Measurements from ENCODE around the gene ELF3. TPM values are rescaled to one million over a fixed set of nuclear protein-coding genes. Genes with fewer than 3 reads are reported as not detected.

ELF3 gene
- total and polyA plus RNA-seq, 2 of the 13 experiments (the other 11 are each of a cell fraction or from before 2014, with no cell fraction given): 11.5 to 55.1 TPM

DNA sequence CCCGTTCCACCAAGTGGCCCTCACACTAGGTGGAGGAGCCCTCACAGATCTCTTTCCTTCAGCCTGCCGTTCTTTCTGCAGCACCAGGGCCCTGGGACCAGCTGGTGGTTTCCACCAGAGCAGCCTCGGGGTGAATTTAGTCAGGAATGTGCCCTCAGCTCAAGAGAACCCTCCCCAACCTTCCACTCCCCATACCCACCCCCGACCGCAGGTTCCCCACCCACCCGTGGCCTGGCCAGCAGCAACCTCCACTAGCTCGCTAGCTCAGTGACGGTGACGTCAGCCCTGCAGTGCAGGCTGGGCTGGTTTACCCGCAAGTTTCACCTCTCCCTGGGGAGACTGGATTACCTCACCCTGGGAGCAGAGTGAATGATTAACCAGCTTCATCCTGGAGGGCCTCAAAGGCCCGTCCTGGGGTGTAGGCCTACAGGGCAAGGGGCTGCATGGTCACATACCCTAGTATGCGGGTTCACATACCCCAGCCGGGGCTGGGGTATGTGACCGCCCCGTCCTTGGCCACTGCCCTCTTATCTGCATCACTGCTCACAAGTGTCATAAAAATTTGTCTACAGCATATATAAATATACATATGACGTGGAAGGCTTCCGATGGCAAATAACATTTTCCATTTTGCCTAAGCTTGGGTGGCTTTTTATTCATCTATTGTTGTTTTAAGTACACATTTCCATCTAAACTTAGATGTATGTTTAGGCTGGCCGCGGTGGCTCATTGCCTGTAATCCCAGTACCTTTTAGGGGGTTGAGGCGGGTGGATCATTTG is 24.5 kb downstream of the ELF3 start (continued):
- TF ChIP-seq ZNF710 (CRISPR knock-in tag; IDR thresholded peaks at IDR 0.05; ENCODE audit: borderline replicate concordance) (0 out of 2 replicates have a peak, but pooled peaks have one; percentile 27), POLR2A (IDR thresholded peaks at IDR 0.05; ENCODE audit: insufficient read depth in 1 of 2, low read depth in 2 of 2, low read length in 2 of 2) (peak; percentile 39 to 58; a peak in 3 of 4 replicates), PREB (CRISPR knock-in tag; IDR thresholded peaks at IDR 0.05) (no peak), MXD3 (CRISPR knock-in tag; IDR thresholded peaks at IDR 0.05) (0 out of 2 replicates have a peak, but pooled peaks have one; percentile 13), FOXK1 (CRISPR knock-in tag; IDR thresholded peaks at IDR 0.05; ENCODE audit: borderline replicate concordance, low read depth) (no peak), FOSL1 (CRISPR knock-in tag; IDR thresholded peaks at IDR 0.05; ENCODE audit: borderline replicate concordance) (no peak), NR3C1 (CRISPR knock-in tag; IDR thresholded peaks at IDR 0.05) (no peak), ZNF891 (CRISPR knock-in tag; IDR thresholded peaks at IDR 0.05) (no peak), GTF2F1 (IDR thresholded peaks at IDR 0.05; ENCODE audit: low read length) (no peak), SALL1 (CRISPR knock-in tag; IDR thresholded peaks at IDR 0.05) (peak; percentile 70), SRF (IDR thresholded peaks at IDR 0.05; ENCODE audit: low read depth, low read length) (no peak), YEATS4 (CRISPR knock-in tag; IDR thresholded peaks at IDR 0.05; ENCODE audit: borderline replicate concordance) (peak; percentile 42; the same call in 1 of the 2 replicates), ZNF773 (CRISPR knock-in tag; IDR thresholded peaks at IDR 0.05; ENCODE audit: borderline replicate concordance) (no peak), BRCA1 (CRISPR knock-in tag; IDR thresholded peaks at IDR 0.05) (0 out of 2 replicates have a peak, but pooled peaks have one; percentile 37), ZNF598 (CRISPR knock-in tag; IDR thresholded peaks at IDR 0.05; ENCODE audit: borderline replicate concordance) (0 out of 2 replicates have a peak, but pooled peaks have one; percentile 59), CREBL2 (CRISPR knock-in tag; IDR thresholded peaks at IDR 0.05; ENCODE audit: borderline replicate concordance) (no peak), ATF2 (CRISPR knock-in tag; IDR thresholded peaks at IDR 0.05) (peak; percentile 98), ZNF737 (CRISPR knock-in tag; IDR thresholded peaks at IDR 0.05; ENCODE audit: borderline replicate concordance) (no peak), BHLHE40 (IDR thresholded peaks at IDR 0.05; ENCODE audit: low read length) (no peak), ARNTL (CRISPR knock-in tag; IDR thresholded peaks at IDR 0.05) (peak; percentile 46; the same call in 1 of the 2 replicates)
- TF ChIP-seq, protein P1, sequence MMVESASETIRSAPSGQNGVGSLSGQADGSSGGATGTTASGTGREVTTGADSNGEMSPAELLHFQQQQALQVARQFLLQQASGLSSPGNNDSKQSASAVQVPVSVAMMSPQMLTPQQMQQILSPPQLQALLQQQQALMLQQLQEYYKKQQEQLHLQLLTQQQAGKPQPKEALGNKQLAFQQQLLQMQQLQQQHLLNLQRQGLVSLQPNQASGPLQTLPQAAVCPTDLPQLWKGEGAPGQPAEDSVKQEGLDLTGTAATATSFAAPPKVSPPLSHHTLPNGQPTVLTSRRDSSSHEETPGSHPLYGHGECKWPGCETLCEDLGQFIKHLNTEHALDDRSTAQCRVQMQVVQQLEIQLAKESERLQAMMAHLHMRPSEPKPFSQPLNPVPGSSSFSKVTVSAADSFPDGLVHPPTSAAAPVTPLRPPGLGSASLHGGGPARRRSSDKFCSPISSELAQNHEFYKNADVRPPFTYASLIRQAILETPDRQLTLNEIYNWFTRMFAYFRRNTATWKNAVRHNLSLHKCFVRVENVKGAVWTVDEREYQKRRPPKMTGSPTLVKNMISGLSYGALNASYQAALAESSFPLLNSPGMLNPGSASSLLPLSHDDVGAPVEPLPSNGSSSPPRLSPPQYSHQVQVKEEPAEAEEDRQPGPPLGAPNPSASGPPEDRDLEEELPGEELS (CRISPR knock-in tag; IDR thresholded peaks at IDR 0.05): peak; percentile 20; the same call in 1 of the 2 replicates
- TF ChIP-seq, protein P2, sequence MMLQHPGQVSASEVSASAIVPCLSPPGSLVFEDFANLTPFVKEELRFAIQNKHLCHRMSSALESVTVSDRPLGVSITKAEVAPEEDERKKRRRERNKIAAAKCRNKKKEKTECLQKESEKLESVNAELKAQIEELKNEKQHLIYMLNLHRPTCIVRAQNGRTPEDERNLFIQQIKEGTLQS (CRISPR knock-in tag; IDR thresholded peaks at IDR 0.05): peak; percentile 88
